HG02610 (cell line): ENCODE measurements around the gene ESPN.

Experiments used
- ATAC-seq: cut with Tn5 transposase; IDR thresholded peaks from one replicate; pipeline ENCODE4 v1.9.1; 2021; ENCODE audit warnings: mild to moderate bottlenecking, moderate library complexity; ENCODE audit not compliant: unreplicated experiment

Gene ESPN

GRCh38 chr1:6463120-6463412, 38.5 kb downstream of the ESPN start:
- ATAC-seq, result no peak

DNA sequence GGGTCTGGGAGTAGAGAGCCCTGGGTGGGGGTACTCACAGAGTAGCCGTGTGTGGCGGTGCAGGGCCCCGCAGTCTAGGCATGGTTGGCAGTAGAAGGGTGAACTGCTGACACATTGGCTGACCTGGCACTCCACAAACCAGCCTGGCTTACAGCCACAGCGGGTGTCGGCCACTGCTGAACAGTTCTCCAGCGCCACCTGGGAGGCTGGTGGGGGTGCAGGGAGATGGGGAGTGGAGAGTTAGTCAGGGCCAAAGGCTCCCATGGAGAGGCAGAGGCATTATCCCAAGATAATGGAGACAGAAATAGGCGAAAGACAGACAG, 39.9 kb downstream of the ESPN start:
- no peak for ATAC-seq

DNA sequence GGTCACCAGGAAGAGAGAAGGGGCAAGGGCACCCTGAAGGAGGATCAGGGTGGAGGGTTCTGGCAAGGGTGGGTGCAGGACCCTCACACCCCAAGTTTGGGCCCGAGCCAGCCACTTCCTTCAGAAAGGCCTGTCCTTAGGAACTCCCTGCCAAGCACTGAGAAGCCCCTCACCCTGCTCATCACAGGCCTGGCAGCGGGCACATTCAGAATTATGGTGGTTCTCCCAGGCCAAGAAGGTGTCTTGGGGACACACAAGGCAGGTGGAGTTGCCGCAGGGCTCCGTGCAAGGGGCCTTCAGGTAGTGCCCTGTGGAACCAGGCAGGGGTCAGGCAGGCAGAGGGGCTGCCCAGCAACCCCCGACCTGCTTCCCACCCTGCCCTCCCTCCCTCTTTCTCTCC, 40.3 kb downstream of the ESPN start:
- no peak for ATAC-seq

DNA sequence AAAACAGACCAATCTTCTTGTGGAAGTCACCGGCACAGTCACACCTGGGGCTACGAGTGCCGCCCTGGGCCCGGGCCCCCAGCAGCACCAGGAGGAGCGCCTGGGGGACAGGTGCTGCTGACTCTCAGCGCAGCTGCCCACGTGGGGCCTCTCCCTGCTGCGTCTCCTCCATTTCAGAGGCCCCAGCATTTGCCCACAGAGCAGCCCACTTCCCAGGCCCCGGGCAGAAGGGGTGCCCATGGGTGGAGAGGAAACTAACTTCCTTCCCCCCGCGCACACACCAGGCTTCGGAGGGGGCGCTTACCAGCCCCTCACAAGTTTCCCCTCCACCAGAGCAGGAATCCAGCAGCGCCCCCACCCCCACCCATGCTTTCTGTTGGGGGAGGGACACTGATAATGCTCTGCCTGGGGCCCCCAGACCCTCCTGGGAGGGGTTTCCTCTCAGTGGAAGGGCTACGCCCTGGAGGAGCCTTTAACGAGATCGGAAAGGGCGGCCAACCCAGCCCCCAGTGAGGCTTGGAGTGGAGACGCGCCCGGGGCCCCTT, 41.0 kb downstream of the ESPN start:
- no peak for ATAC-seq

DNA sequence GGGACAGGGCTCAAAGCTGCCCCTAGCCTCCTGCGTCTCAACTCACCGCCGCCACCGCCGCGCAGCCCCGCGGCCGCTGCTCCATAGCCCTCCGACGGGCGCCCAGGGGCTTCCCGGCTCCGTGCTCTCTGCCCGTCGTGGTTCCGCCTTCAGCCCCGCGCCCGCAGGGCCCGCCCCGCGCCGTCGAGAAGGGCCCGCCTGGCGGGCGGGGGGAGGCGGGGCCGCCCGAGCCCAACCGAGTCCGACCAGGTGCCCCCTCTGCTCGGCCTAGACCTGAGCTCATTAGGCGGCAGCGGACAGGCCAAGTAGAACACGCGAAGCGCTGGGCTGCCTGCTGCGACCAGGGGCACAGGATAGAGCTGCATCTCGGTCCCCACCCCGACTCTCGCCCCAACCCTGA, 41.4 kb downstream of the ESPN start, which contains the start of gene TNFRSF25:
Gene TNFRSF25, minus strand, starts transcription at position 151 of the 400 bp plus-strand sequence. Its CDS starts 66 bp downstream, at position 85.
- no peak for ATAC-seq

GRCh38 chr1:6466751-6467150, 42.2 kb downstream of the ESPN start:
- ATAC-seq, result no peak

DNA sequence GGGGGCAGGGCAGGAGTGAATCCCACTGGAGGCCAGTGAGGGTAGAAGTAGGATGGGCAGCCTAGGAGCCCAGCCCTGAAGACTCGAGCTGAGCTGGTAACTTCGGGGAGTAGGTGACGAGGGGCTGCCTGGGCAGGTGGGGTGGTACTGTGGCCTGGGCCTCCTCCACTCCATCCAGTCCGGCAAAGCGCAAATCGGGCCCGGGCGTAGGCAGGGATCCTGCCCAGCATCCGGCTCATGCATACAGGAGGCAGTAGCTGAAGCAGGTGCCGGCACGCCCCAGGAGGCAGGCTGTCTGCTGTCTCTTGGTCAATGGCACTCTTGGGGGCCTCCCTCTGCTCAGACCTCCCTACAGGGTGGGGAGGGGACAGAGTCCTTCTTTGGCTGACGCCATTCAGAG, 42.6 kb downstream of the ESPN start:
- no peak for ATAC-seq

- ATAC-seq, result no peak
Measured at GRCh38 chr1:6467744-6468688, 43.4 kb downstream of the ESPN start.

- no peak for ATAC-seq
Measured at GRCh38 chr1:6468729-6469461, 44.3 kb downstream of the ESPN start.

DNA sequence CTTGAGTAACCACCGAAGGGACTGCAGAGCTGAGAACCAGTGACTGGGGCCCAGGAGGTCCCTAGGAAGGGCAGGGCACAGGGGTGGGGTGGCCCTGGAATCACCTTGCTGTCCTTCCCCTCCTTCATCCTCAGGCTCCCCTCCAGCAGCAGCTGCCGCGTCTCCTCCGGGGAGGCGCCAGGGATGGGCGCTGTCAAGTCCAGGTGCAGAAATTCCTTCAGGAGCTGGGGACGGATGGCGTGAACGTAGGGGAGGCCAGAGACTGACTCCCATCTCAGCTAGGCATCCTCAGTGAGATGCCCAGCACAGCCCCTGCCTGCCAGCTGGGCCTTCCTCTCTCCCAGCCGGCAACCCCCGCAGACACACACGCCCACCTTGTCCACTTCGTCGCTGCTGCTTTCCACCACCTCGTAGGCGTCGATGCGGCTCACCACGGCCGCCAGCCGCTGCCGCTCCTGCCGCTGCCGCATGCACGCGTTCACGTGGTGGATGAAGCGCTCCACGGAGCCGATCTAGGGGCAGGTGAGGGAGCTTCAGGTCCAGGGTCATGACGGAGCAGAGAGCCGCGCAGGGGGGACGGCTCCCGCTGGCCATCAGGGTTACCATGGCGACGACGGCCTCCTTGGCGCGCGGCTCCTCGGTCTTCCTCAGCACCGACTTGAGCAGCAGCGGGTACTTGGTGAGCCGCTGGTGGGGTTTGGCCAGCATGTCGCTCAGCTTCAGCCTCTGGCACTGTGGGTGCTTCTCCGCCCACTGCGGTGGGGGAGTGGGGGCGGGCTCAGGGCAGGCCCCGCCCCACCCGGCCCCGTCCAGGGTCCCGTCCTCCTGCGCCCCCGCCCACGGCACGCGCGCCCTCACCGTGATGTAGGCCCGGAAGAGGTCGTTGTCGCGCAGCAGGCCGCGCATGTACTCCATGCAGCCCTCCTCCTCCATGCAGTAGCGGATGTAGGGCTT, 45.8 kb downstream of the ESPN start:
- no peak for ATAC-seq

GRCh38 chr1:6471086-6471969, 46.8 kb downstream of the ESPN start:
- ATAC-seq, result no peak

DNA sequence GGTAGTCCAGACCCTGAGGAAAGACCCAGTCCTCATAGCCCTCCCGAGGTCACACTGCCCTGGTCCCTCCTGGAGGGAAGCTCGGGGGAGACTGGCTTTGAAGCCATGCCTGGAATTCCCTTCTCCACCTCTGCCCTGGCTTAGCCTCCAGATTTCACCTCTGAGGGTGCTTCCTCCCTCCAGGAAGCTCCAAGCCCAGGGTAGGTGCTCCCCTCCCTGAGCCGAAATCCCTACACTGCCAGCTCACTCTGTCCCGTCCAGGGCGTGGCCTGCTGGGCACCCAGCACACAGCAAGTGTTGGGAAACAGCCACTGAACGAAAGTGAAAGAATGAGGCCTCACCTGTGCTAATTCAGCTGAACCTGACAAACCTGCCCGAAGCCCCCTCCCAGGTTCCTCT, 47.4 kb downstream of the ESPN start:
- no peak for ATAC-seq

GRCh38 chr1:6472391-6472790, 47.8 kb downstream of the ESPN start:
- ATAC-seq, result no peak

DNA sequence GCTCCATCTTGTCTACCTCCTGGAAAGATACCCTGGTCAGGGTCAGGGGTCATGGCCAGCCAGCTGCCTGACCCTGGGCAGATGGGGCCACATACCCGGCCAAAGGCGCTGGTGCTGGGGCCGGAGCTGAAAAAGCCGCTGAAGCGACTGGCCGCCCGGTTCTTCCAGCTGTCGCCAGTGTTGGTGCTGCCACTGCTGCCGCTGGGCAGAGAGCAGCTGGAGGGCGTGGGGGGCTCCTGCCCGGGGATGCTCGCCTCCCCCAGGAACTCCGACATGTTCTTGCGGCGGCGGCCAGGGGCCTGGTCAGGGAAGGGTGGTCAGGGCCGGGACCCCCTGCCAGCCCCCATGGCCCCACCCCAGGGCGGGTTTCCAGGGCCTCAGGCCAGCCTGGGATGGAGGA, 48.6 kb downstream of the ESPN start:
- ATAC-seq, result no peak

DNA sequence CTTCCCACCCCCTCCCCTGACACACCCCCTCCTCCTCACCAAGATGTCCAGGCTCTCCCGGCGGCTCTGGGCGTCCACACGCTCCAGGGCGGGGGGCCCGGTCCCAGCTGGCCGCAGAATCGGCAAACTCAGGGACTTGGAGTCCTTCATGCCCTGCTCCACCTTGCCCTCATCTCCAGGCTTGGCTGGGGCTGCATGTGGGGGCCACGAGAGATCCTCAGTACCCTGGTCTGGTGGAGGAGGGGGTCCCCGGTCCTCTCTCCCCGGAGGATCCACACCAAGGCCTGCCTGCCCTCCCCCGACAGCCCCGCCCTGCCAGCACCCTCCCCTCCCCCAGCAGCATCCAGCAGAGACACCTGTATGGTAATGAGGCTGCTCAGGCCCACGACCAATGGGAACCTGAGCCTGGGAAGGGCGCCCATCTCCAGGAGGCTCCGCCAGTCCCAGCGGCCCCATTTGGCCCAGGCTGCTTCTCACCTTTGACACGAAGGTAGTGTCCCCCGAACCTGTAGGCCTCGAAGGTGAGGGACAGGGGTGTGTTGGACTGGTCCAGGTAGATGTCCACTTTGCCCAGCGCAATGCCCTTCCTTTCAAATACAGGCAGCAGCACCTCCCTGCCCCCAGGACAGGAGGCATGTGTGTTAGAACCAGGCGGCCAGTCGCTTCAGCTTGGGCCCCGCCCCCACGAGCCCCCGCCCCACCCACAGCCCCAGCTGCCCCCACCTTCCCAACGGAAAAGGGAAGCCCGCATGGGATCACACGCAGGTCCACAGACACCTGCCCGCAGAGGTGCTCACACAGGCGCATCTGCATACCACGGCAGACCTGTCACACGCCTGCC, 49.6 kb downstream of the ESPN start:
- no peak for ATAC-seq

DNA sequence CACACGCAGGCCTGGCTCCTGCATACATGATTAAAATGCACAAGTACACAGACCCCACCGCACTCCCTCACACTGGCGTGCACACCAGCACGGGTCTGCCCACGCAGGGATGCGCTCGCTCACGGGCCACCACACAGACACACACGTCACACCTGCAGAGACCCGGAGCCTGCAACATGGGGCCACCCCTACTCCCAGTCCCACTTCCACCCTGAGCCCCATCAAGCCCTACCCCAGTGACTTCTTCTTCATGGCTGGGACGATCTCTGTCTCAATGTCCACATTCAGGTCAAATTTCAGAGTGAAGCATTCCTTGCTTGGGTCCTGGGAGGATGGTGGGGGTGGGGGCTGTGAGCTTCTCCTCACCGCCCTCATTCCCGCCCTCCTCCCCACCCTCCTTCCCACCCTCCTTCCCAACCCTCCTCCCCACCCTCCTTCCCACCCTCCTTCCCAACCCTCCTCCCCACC, 50.3 kb downstream of the ESPN start:
- ATAC-seq, result no peak

- no peak for ATAC-seq
Measured at GRCh38 chr1:6475381-6476133, 51.0 kb downstream of the ESPN start.

- no peak for ATAC-seq
Measured at GRCh38 chr1:6476483-6476882, 51.9 kb downstream of the ESPN start.
